Thoracic aorta (tissue), 2 donors: ENCODE results near the gene FAM131A. TPM values are rescaled to one million over a fixed set of nuclear protein-coding genes. Genes with fewer than 3 reads are reported as not detected.

Source experiments
- ATAC-seq: fragments of 150-250 bp; one replicate; pipeline ENCODE4 v1.8.0; 2017; ENCODE audit warnings: low read depth; ENCODE audit not compliant: insufficient number of reproducible peaks, low FRiP score
- DNase-seq: peaks from one replicate; pipeline ENCODE4 v3.0.0-alpha.2; 2020; ENCODE audit warnings: low spot score
- H3K27ac ChIP-seq, 2 donors: fragments of 200-600 bp; sonication (generic); 1 replicate in 1 of 2; 2 replicates in 1 of 2; pipeline ENCODE4 v1.5.1; 2016; ENCODE audit warnings: mild to moderate bottlenecking in 2 of 2, moderate library complexity in 2 of 2
- H3K27me3 ChIP-seq: fragments of 200-600 bp; sonication (generic); replicated peaks from 2 replicates; pipeline ENCODE4 v1.6.0; 2016; ENCODE audit warnings: mild to moderate bottlenecking; ENCODE audit not compliant: insufficient read depth
- H3K36me3 ChIP-seq: fragments of 200-600 bp; sonication (generic); one replicate; pipeline ENCODE4 v1.5.1; 2016
- H3K4me1 ChIP-seq, 2 donors: fragments of 200-600 bp; sonication (generic); 1 replicate in 1 of 2; 2 replicates in 1 of 2; pipeline versions ENCODE4 v1.5.1 to v1.6.0; 2016; ENCODE audit warnings: low read depth in 2 of 2, mild to moderate bottlenecking in 1 of 2; ENCODE audit not compliant: control insufficient read depth in 1 of 2
- H3K4me3 ChIP-seq: fragments of 200-600 bp; sonication (generic); 2 replicates; pipeline ENCODE4 v1.5.1; 2016; ENCODE audit warnings: mild to moderate bottlenecking
- H3K9me3 ChIP-seq: fragments of 200-600 bp; sonication (generic); 2 replicates; pipeline ENCODE4 v1.5.1; 2016
- total RNA-seq, 2 donors: library from RNA; depleted of rRNA; stranded (reverse); fragments of >200 nt; gene quantifications; one replicate each; pipeline versions ENCODE4 v1.1.0 to v1.2.3, GENCODE V29; 2016
- TF ChIP-seq, protein P1 (sequence below): fragments of 200-600 bp; sonication (generic); IDR thresholded peaks from one replicate; pipeline ENCODE4 v1.5.1; 2019; ENCODE audit warnings: antibody characterized with exemption

Gene FAM131A
- total RNA-seq, 2 donors from 2014 or later = 55.4 to 91.8 TPM

DNA sequence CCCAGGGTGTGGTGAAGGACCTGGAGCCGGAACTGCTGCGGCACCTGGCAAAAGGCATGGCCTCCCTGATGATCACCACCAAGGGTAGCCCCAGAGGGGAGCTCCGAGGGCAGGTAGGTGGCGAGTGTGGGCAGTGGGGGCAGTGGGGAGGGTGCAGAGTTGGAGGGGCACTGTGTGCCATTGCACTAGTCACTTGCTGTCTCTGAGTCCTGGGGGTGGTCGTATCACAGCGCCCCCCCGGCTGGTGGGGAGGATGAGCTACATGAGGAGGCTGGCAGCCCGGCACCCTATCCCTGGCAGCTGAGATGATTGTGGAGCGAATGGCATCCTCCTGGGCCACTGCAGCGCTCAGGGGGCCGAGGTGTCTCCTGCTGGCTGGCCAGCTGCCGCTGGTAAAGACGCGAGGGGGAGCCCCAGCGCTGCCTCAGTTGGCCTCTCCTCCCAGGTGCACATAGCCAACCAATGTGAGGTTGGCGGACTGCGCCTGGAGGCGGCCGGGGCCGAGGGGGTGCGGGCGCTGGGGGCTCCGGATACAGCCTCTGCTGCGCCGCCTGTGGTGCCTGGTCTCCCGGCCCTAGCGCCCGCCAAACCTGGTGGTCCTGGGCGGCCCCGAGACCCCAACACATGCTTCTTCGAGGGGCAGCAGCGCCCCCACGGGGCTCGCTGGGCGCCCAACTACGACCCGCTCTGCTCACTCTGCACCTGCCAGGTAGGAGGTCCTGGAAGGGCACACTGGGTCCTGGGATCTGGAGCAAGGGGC, 48.8 kb downstream of the FAM131A start:
- TF ChIP-seq, protein P1, sequence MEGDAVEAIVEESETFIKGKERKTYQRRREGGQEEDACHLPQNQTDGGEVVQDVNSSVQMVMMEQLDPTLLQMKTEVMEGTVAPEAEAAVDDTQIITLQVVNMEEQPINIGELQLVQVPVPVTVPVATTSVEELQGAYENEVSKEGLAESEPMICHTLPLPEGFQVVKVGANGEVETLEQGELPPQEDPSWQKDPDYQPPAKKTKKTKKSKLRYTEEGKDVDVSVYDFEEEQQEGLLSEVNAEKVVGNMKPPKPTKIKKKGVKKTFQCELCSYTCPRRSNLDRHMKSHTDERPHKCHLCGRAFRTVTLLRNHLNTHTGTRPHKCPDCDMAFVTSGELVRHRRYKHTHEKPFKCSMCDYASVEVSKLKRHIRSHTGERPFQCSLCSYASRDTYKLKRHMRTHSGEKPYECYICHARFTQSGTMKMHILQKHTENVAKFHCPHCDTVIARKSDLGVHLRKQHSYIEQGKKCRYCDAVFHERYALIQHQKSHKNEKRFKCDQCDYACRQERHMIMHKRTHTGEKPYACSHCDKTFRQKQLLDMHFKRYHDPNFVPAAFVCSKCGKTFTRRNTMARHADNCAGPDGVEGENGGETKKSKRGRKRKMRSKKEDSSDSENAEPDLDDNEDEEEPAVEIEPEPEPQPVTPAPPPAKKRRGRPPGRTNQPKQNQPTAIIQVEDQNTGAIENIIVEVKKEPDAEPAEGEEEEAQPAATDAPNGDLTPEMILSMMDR = no peak

DNA sequence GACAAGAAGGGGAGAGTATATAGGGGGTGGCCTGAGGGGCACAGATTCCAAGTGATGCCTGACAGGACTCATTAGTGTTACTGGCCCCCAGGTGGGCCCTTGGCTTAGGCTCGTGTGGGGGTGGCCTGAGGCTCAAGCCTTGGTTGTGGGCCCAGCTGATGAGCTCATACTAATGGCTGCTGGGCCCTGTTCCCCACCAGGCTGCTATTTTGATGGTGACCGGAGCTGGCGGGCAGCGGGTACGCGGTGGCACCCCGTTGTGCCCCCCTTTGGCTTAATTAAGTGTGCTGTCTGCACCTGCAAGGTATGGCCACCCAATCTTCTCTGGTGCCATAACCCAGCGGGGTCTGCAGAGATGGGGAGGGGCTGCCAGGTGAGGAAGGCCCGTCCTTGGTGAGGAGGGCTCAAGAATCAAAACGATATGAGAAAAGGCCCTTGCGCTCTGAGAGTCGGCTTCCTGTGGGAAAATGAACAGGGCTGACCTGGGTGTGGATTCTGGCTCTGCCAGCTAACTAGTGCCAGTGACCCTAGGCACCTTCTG, 49.8 kb downstream of the FAM131A start:
- DNase-seq (no peak), ATAC-seq (no peak)
- Histone ChIP-seq H3K27ac (no peak overlapping the region), H3K9me3 (no peaks in the 10 kb centered on the region), H3K4me1 (no peaks in the 10 kb centered on the region), H3K4me3 (no peak overlapping the region), H3K27me3 (no peaks in the 10 kb centered on the region), H3K36me3 (no peaks in the 10 kb centered on the region)
- TF ChIP-seq, protein P1 = no peak

More for the DNA sequence above, 48.8 kb downstream of the FAM131A start:
- Histone ChIP-seq H3K9me3 (no peaks in the 10 kb centered on the region), H3K27me3 (no peaks in the 10 kb centered on the region), H3K4me1 (peaks cover 0 to 5% of the 10 kb centered on the region in 2 donors), H3K4me3 (no peak overlapping the region), H3K36me3 (no peaks in the 10 kb centered on the region), H3K27ac (no peak overlapping the region)
- DNase-seq (no peak), ATAC-seq (no peak)

- H3K4me3 ChIP-seq = no peak overlapping the region
- H3K27ac ChIP-seq = no peak overlapping the region
- ATAC-seq (no peak), DNase-seq (no peak)
- H3K27me3 ChIP-seq = no peaks in the 10 kb centered on the region
- H3K4me1 ChIP-seq = no peaks in the 10 kb centered on the region
- H3K9me3 ChIP-seq = no peaks in the 10 kb centered on the region
- H3K36me3 ChIP-seq = no peaks in the 10 kb centered on the region
- TF ChIP-seq, protein P1 = no peak
Observed at GRCh38 chr3:184388164-184388935, 51.0 kb downstream of the FAM131A start.

- H3K9me3 ChIP-seq = no peaks in the 10 kb centered on the region
- no peak overlapping the region for H3K27ac ChIP-seq
- H3K36me3 ChIP-seq = no peaks in the 10 kb centered on the region
- no peaks in the 10 kb centered on the region for H3K27me3 ChIP-seq
- no peak for DNase-seq
- TF ChIP-seq, protein P1 = no peak
- H3K4me3 ChIP-seq = no peak overlapping the region
- no peak for ATAC-seq
- H3K4me1 ChIP-seq = no peaks in the 10 kb centered on the region
Observed at GRCh38 chr3:184388936-184389230, 51.5 kb downstream of the FAM131A start.

GRCh38 chr3:184389384-184389783, 52.0 kb downstream of the FAM131A start:
- TF ChIP-seq, protein P1 = no peak
- Histone ChIP-seq H3K9me3 (no peaks in the 10 kb centered on the region), H3K4me1 (no peaks in the 10 kb centered on the region), H3K27me3 (no peaks in the 10 kb centered on the region), H3K36me3 (no peaks in the 10 kb centered on the region), H3K4me3 (no peak overlapping the region), H3K27ac (no peak overlapping the region)
- no peak for DNase-seq
- no peak for ATAC-seq
